GM12872 (cell line): ENCODE results near the gene PRSS50.

Experiments
- CTCF ChIP-seq: IDR thresholded peaks from 3 replicates; pipeline ENCODE4 v1.5.1; 2011; ENCODE audit warnings: low read depth, mild to moderate bottlenecking, low read length, moderate library complexity; ENCODE audit not compliant: insufficient read depth

The PRSS50 gene

GRCh38 chr3:46734773-46735172 is 17.1 kb upstream of the PRSS50 start:
- TF ChIP-seq CTCF = no peak

GRCh38 chr3:46733026-46733800 is 15.5 kb upstream of the PRSS50 start:
- TF ChIP-seq CTCF = no peak

- no peak for TF ChIP-seq CTCF
These were observed 14.1 kb upstream of the PRSS50 start for GRCh38 chr3:46731795-46732194.

- TF ChIP-seq CTCF = no peak
These were observed 13.2 kb upstream of the PRSS50 start for GRCh38 chr3:46730819-46731218.

GRCh38 chr3:46729038-46729437 is 11.4 kb upstream of the PRSS50 start:
- no peak for TF ChIP-seq CTCF

GRCh38 chr3:46725621-46726314 is 8.1 kb upstream of the PRSS50 start:
- no peak for TF ChIP-seq CTCF

- no peak for TF ChIP-seq CTCF
These were observed 6.8 kb upstream of the PRSS50 start for GRCh38 chr3:46724424-46724823.
